T-helper 2 cell (primary cell): ENCODE data around the gene DRD1.

Source experiments
- DNase-seq, 5 experiments: peaks; one replicate each; pipeline versions ENCODE4 v3.0.0 to v3.0.0-alpha.2; 2012 to 2022
- total RNA-seq, 2 donors: gene quantifications; one replicate each; lab custom pipeline; 2026; lab: John Stamatoyannopoulos, UW

The DRD1 gene
- 0 reads per million in 2 donors for total RNA-seq

GRCh38 chr5:175444060-175444904 is at the start of gene DRD1:
DRD1 (minus strand) TSS chr5:175444182; CDS start chr5:175443099, 1,083 bp downstream.
- peak; percentile 1 to 53 (median 26) for DNase-seq

- DNase-seq, result no peak
These were observed 49.7 kb upstream of the DRD1 start for GRCh38 chr5:175493726-175494125.

- DNase-seq, result no peak
These were observed 49.3 kb upstream of the DRD1 start for GRCh38 chr5:175493260-175493659.

- no peak for DNase-seq
These were observed 47.2 kb upstream of the DRD1 start for GRCh38 chr5:175491223-175491622.

GRCh38 chr5:175489693-175490443 is 45.9 kb upstream of the DRD1 start:
- DNase-seq, result no peak

GRCh38 chr5:175487514-175488222 is 43.7 kb upstream of the DRD1 start:
- DNase-seq, result no peak

- DNase-seq, result no peak
These were observed 41.6 kb upstream of the DRD1 start for GRCh38 chr5:175485631-175486030.

GRCh38 chr5:175484829-175485228 is 40.8 kb upstream of the DRD1 start:
- no peak for DNase-seq

GRCh38 chr5:175484322-175484721 is 40.3 kb upstream of the DRD1 start:
- DNase-seq, result no peak

- DNase-seq, result no peak
These were observed 39.4 kb upstream of the DRD1 start for GRCh38 chr5:175483337-175483736.

- peak in 1 of 5 experiments; percentile 32 for DNase-seq
These were observed 35.3 kb upstream of the DRD1 start for GRCh38 chr5:175479125-175479881.

- DNase-seq, result peak; percentile 47 to 91 (median 64)
These were observed 34.6 kb upstream of the DRD1 start, which contains the start of gene SFXN1 for GRCh38 chr5:175478384-175479124. SFXN1 (plus strand) TSS chr5:175478560; CDS start chr5:175492104, 13,544 bp downstream.

- DNase-seq, result no peak
These were observed 34.0 kb upstream of the DRD1 start for GRCh38 chr5:175478008-175478383.

GRCh38 chr5:175477440-175477839 is 33.5 kb upstream of the DRD1 start:
- DNase-seq, result no peak

- no peak for DNase-seq
These were observed 31.3 kb upstream of the DRD1 start for GRCh38 chr5:175475248-175475647.

GRCh38 chr5:175472378-175472777 is 28.4 kb upstream of the DRD1 start:
- DNase-seq, result no peak

- DNase-seq, result peak in 2 of 5 experiments; percentile 11 to 67
These were observed 27.6 kb upstream of the DRD1 start for GRCh38 chr5:175471628-175472027.

- no peak for DNase-seq
These were observed 27.2 kb upstream of the DRD1 start for GRCh38 chr5:175471196-175471595.

- DNase-seq, result no peak
These were observed 26.8 kb upstream of the DRD1 start for GRCh38 chr5:175470781-175471180.

GRCh38 chr5:175469916-175470315 is 25.9 kb upstream of the DRD1 start:
- no peak for DNase-seq

- no peak for DNase-seq
These were observed 24.9 kb upstream of the DRD1 start for GRCh38 chr5:175468892-175469291.
